Amniotic stem cell (primary cell): ENCODE results near the gene DYNC2I2.
"Not testable (repeated sequence)": the region's sequence is repeated elsewhere in the genome, so short reads cannot be mapped to it uniquely, and the experiment has no call there.

Experiments used
- DNase-seq: peaks from one replicate; lab custom pipeline; 2025; lab: John Stamatoyannopoulos, UW

DYNC2I2 gene

GRCh38 chr9:128656416-128657343, at the start of gene DYNC2I2:
Gene DYNC2I2, minus strand, starts transcription at chr9:128656847. Its CDS starts 121 bp downstream, at chr9:128656726.
- peak; percentile 72 for DNase-seq

GRCh38 chr9:128706045-128706444, 49.4 kb upstream of the DYNC2I2 start:
- no peak for DNase-seq

DNA sequence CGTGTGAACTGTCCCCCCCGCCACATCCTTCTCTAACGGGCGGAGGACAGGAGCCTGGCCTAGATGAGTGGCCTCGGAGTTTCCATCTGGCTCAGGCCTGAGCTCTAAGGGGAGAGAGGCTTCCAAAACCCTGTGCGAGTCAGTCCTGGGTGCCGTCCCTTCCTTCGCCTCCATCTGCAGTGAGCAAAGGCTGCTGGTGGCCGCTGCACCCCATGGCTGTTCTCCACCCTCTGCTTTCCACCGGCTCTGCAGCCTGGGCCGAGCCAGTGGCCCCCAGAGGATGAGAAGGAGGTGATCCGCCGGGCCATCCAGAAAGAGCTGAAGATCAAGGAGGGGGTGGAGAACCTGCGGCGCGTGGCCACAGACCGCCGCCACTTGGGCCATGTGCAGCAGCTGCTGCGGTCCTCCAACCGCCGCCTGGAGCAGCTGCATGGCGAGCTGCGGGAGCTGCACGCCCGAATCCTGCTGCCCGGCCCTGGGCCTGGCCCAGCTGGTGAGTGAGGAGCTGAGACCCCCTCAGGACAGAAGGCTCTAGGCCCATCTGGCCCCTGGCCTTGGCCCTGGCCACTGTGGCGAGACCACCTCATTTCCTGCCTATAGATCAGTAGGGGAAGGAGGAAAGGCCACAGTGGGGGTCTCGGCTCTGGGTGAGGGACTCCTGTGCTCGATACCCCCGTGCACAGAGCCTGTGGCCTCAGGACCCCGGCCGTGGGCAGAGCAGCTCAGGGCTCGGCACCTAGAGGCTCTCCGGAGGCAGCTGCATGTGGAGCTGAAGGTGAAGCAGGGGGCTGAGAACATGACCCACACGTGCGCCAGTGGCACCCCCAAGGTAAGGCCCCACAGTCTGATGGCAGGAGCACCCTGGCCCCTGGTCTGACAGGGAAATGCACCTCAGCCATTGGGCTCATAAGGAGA, 48.7 kb upstream of the DYNC2I2 start:
- DNase-seq = no peak

DNA sequence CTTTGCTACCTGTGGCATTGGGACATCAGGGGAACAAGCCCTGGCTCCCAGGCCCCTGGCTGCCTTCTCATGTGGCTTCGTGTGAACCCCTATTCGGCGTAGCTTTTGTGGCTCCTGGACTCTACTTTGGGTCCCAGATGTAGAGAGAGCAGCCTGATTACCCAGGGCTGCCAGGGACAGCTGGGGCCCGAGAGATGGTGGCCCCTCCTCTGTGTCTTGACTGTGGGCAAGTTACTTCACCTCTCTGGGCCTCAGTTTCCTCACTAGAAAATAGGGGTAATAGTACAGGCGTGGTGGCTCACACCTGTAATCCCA, 47.7 kb upstream of the DYNC2I2 start:
- no peak for DNase-seq

DNA sequence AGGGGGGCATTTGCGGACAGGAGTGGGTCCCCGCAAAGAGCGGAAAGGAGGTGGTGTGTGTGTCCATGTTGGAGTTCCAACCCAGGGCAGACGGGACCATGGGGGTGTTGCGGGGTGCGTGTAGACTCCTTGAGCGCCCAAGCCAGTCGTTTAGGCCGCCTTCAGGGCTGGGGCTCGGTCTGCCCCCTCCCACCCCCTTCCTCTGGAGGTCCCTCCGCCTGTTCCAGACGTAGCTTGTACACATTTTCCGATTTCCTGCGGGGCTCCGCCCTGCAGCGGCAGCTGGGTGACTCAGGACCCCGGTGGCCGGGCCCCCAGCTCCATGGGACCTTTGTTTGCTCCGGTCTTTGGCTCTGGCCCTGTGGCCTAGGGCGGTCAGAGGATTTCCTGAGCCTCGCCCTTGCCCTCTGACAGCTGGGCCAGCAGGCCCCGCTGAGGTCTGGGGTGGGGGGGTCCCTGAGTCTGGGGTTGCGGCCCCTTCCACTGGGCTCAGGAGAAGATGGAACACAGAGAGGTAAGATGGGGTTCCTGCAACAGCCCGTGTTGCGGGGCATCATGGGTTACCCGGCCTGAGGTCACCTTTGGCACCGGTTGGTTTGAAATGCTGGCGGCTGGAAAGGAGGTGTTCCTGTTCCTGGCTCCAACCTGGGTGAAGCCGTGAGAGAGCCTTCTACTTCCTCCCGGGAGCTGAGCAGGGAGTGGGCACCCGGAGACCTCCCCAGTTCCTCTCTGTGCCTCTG, 47.1 kb upstream of the DYNC2I2 start:
- DNase-seq = no peak

GRCh38 chr9:128702949-128703615, 46.4 kb upstream of the DYNC2I2 start:
- no peak for DNase-seq

GRCh38 chr9:128702445-128702948, 45.9 kb upstream of the DYNC2I2 start, which contains the start of gene PKN3:
Gene PKN3, plus strand, starts transcription at chr9:128702503. Its CDS starts 413 bp downstream, at chr9:128702916.
- DNase-seq = peak; percentile 79

GRCh38 chr9:128701227-128701854, 44.7 kb upstream of the DYNC2I2 start:
- no peak for DNase-seq

GRCh38 chr9:128699096-128699795, 42.6 kb upstream of the DYNC2I2 start:
- DNase-seq = not testable (repeated sequence)

DNA sequence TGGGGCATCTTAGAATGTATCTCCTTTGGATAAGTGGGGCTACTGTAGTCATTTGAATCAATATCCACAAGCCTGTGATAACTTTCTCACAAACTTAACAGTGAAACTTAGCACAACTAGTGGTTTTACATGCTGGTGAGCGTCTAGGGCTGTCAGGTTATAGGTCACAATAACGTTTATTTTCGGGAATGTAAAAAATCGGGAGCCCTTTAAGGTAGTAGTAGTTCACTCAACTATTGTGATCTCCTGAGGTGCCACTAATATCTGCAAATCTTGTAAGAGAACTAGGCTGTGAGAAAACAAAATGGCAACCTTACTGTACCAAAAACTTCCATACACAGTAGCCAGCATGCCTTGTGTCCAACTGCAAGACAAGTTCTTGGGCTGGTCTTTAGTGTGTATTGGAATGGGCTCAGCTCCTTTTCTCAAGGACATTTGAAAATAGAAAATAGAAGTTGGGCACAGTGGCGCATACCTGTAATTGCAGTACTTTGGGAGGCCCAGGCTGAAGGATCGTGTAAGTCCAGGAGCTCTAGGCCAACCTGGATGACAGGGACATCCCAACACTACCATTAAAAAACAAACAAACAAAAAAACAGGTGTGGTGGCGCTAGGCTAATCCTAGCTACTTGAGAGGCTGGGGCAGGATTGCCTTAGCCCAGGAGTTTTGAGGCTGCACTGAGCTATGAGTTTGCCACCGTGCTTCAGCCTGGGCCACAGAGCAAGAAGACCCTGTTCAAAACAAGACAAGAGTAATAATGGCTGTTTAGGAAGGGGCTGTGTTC, 40.5 kb upstream of the DYNC2I2 start:
- DNase-seq = no peak

DNA sequence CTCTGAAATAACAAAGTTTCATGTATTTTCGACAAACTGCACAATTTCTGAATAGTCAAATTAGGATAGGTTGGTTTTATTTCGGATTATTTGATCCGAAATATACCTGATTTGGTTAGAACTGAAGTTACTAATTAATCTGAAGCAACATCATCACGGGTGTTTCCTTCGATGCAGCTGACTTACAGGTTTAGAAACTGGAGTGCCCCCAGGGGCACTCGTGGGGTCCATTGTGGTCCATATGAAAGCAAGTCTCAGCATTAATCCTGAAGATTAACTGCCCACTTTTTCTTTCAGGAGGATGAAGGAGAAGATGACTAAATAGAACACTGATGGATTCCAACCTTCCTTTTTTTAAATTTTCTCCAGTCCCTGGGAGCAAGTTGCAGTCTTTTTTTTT, 37.7 kb upstream of the DYNC2I2 start:
- no peak for DNase-seq

GRCh38 chr9:128693738-128694137, 37.1 kb upstream of the DYNC2I2 start:
- DNase-seq = not testable (repeated sequence)

DNA sequence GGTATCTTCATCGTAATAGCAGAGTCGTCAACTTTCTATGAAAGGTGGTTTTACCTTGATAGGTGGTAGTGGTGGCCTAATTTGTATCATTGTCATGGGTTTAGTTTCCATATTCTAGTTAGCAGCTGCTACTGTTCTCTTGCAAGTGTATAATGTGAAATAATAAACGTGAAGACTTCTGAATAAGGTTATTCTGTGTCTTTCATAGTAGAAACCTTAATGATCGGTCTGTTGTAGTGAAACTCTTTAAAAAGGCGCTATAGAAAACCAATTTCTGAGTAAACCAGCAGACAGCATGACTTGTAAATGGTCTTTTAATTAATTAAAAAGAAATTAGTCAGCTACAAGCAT, 34.0 kb upstream of the DYNC2I2 start:
- DNase-seq = no peak

DNA sequence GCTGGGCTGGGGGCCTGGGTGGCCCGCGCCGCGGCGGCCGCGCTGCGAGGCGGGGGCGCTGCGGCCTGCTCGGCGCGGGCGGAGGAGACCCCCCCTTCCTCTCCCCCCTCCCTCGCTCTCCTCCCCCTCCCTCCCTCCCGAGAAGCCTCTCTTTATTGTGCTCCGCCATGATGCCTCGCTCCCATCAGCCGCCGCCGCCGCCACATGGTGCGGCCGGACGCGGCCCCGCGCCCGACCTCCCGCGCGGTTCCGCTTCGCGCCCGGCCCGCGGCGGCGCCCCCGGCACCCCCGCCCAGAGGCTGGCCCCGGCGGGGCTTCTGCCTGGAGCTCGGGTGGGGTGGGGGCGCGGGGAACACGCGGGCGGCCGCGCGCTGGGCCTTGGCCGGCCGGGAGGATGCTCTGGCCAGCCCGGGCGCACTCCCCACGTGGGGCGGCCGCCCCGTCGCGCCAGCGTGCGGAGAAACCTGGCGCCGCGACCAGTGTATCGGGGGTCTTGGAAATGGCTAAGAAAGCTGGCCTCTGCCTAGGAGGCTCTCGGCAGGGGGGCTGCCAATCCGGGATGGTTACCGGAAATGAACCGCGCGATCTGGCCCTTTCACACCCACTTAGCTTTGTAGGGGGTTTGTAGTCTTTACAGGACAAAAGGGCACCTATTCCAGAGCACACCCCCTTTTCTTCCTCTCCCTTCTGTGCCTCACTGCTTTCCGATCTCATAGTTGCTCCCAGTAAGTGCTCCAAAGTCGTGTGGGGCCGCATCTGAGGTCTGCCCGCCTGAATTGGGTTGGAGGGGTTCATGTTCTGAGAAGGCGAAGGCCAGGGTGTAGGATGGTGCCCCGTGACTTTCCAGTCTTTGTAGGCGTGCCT, 33.4 kb upstream of the DYNC2I2 start:
- DNase-seq = no peak

DNA sequence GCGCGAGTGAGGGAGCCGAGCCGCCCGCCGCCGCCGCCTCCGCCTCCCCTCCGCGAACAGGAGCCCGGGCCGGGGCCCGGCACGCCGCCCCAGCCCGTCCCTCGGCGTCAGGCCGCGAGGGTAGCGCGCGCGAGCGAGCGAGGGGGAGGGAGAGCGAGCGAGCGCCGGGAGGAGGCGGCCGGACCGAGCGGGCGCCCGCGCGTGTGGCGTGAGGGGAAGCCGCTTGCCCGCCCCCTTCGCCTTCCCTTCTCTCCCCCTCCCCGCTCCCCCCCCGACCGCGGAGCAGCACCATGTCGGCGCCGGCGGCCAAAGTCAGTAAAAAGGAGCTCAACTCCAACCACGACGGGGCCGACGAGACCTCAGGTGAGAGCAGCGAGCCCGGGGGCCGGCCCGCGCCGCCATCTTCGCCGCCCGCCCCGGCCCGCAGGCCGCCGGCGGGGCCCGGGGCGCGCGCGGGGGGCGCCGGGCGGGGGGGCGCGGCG, 32.7 kb upstream of the DYNC2I2 start:
- no peak for DNase-seq

DNA sequence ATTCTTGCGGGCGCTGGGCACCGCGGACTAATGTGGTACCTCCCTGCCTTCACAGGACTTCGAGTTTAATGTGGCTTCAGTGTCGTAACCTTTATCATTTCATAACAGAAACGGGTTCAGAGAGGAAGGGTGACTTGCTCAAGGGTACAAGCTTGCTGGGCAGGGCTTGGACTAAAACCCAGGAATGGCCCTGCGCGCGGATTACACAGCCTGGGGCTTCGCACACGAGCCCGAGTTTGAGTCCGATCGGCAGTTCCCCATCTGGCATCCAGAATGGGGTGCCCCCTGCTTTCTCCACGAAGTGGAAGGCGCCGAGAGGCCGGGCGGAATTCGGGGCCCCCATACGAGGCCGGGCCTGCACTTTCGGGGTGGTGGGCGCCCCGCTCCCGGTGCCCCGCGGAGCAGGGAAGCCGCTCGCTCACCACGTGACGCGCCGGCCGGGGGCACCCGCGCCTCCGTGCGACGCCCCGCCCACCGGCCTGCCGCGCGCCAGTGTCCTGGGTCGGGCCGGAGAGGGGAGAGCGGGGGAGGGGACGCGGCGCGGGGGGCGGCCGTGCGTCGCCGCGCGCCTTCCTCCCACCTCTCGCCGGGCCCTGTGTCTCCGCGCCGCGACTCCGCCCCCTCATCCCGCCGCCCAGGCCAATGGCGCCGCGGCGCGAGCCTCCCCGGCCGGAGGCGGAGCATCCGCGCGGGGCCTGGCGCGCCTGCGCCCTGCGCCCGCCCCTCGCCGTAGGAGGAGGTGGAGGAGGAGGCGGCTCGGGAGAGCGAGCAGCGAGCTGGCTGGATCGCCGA, 32.0 kb upstream of the DYNC2I2 start, which contains the start of gene SET:
SET (plus strand) TSS at position 722 of the 792 bp plus-strand sequence. CDS start 361 bp downstream, outside the sequence.
- DNase-seq = peak; percentile 76

DNA sequence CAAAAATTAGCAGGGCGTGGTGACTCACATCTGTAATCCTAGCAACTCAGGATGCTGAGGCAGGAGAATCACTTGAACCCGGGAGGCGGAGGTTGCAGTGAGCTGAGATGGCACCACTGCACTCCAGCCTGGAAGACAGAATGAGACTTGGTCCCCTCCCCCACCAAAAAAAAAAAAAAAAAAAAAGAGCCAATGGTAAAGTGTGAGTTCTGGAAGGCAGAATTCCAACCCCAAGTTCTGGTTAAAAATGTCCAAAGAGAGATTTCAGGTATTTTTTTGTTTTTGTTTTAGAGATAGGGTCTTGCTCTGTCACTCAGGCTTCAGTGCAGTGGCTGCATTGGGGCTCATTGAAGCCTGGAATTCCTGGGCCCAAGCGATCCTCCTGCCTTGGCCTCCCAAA, 30.8 kb upstream of the DYNC2I2 start:
- DNase-seq = no peak
